Peyer's patch (tissue), 4 donors: ENCODE results near the gene TOP3B.

ENCODE experiments used
- POLR2A ChIP-seq, 2 donors: fragments of 450-650 bp; IDR thresholded peaks; one replicate each; pipeline ENCODE4 v1.5.1; 2017; ENCODE audit warnings: antibody characterized with exemption in 2 of 2, mild to moderate bottlenecking in 2 of 2, moderate library complexity in 2 of 2
- TF ChIP-seq, protein P1 (sequence below), 6 experiments: fragments of 450-650 bp in 4 of 6; fragments of 200-600 bp in 2 of 6; sonication (generic) in 1 of 6; IDR thresholded peaks; one replicate each; pipeline ENCODE4 v1.5.1; 2017 to 2019; ENCODE audit warnings: antibody characterized with exemption in 6 of 6, mild to moderate bottlenecking in 3 of 6, moderate library complexity in 1 of 6

DNA sequence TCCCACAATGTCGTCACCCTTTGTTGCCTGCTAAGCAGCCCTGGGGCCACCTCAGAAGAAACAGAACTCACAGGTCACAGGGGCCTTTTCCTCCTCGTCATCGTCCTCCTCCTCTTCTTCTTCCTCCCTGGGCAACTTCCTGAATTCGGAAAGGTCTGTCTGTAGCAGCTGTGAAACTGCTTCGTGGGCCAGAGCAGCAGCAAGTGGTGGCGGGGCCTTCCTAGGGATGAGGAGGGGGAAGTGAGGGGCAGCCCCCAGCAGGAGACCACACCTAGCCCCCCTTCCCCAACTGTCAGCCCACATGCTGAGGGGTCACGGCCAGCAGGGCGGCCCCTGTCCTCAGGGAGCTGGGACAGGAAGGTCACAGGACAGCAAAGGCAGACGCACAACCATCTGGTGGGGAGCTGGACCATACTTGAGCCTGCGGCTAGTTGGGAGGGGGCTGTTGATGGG, 43.1 kb downstream of the TOP3B start:
- TF ChIP-seq, protein P1, sequence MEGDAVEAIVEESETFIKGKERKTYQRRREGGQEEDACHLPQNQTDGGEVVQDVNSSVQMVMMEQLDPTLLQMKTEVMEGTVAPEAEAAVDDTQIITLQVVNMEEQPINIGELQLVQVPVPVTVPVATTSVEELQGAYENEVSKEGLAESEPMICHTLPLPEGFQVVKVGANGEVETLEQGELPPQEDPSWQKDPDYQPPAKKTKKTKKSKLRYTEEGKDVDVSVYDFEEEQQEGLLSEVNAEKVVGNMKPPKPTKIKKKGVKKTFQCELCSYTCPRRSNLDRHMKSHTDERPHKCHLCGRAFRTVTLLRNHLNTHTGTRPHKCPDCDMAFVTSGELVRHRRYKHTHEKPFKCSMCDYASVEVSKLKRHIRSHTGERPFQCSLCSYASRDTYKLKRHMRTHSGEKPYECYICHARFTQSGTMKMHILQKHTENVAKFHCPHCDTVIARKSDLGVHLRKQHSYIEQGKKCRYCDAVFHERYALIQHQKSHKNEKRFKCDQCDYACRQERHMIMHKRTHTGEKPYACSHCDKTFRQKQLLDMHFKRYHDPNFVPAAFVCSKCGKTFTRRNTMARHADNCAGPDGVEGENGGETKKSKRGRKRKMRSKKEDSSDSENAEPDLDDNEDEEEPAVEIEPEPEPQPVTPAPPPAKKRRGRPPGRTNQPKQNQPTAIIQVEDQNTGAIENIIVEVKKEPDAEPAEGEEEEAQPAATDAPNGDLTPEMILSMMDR (IDR thresholded peaks at IDR 0.05), result no peak
- no peak for TF ChIP-seq POLR2A (IDR thresholded peaks at IDR 0.05)
